ENCODE measurements around the gene DUS3L.
"Not testable (repeated sequence)": the region's sequence is repeated elsewhere in the genome, so short reads cannot be mapped to it uniquely, and the experiment has no call there.

The DUS3L gene

GRCh38 chr19:5800361-5801270, 9.7 kb upstream of the DUS3L start:
- H3K27ac ChIP-seq = no peak overlapping the region

DNA sequence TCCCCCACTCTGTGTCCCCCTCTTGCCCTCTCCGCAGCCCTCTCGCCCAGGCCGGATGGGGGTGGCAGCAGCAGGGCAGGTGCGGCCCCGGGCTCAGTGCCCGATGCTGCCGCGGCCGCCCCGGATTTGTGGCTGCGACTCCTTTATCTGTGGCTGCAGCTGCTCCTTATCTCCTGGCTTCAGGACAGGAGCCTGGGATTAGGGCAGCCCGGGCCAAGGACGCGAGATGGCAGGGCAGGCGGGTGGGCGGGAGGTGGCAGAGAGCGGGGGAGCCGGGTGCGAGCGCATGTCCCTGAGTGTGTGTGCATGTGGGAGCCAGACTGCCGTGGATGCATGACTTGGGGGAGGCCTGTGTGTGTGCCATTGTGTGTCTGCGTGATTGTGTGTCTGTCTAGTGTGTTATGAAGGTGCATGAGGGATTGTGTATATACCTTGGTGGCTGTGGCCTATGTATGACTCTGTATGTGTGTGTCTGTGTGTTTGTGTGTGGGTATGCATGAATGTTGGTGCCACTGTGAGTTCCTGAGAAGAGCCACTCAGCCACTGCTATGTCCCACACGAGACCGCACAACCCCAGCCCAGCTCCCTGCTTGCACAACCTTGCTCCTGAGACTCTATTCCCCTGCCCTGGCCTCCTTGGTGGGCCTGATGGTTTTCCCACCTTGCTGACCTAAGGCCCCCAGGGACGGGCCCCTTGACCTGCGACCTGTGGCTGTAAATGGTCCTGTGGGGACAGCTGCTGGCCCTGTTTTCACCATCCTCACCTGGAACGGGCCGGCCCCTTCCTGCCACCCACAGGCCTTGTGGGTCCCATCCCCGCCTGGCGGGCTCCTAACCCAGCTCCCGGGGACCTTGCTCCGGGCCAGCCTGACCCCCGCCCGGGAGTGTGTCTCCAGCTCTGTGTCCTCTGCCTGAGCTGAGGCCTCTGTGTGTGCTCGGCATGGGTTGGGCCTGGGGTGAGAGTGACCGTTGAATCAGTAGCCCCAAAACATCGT, 8.6 kb upstream of the DUS3L start:
- no peak overlapping the region for H3K27ac ChIP-seq
- DNase-seq (ENCODE audit: low read depth, low spot score) = no peak

More at GRCh38 chr19:5800361-5801270, 9.7 kb upstream of the DUS3L start:
- no peak for DNase-seq (ENCODE audit: low read depth, low spot score)

GRCh38 chr19:5798244-5798643, 7.3 kb upstream of the DUS3L start:
- DNase-seq (ENCODE audit: low read depth, low spot score) = no peak
- no peak overlapping the region for H3K27ac ChIP-seq

DNA sequence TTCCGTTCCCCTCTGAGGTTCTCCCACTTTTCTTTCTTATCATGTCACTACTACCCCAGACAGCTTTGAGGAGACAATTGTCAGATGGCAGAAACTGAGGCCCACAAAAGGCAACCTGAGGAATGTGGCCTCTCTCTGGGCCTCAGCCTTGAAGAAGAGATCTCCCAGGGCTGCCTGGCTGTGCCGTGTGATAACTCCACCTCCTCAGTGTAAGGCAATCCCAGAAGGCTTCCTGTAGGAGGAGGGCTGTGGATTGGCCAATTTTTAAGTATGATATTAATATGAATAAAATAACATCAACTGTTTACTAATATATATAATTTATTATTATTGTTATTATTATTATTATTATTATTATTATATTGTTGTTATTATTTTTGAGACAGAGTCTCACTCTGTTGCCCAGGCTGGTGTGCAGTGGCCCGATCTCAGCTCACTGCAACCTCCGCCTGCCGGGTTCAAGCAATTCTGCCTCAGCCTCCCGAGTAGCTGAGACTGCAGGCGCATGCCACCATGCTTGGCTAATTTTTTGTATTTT, 4.5 kb upstream of the DUS3L start:
- no peak for DNase-seq (ENCODE audit: low read depth, low spot score)

DNA sequence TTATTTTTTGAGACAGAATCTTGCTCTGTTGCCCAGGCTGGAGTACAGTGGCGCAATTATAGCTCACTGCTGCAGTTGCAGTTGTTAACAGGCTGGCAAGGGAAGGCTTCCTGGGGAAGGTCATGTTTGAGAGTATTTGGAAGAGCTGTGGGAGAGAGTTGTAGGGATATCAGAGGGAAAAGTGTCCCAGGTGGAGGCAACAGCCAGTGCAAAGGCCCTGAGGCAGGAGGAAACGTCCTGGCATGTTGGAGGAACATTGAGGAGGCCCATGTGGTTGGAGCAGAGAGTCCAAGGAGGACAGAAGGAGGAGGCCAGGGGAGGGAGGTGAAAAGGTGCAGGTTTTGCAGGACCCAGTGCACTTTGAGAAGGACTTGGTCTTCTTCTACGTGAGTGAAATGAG, 2.2 kb upstream of the DUS3L start:
- DNase-seq (ENCODE audit: low read depth, low spot score) = no peak

More for the DNA sequence above, 4.5 kb upstream of the DUS3L start:
- no peak overlapping the region for H3K27ac ChIP-seq

GRCh38 chr19:5792224-5792623, 1.3 kb upstream of the DUS3L start:
- no peak overlapping the region for H3K27ac ChIP-seq
- no peak for DNase-seq (ENCODE audit: low read depth, low spot score)

More for the DNA sequence above, 2.2 kb upstream of the DUS3L start:
- no peak overlapping the region for H3K27ac ChIP-seq

DNA sequence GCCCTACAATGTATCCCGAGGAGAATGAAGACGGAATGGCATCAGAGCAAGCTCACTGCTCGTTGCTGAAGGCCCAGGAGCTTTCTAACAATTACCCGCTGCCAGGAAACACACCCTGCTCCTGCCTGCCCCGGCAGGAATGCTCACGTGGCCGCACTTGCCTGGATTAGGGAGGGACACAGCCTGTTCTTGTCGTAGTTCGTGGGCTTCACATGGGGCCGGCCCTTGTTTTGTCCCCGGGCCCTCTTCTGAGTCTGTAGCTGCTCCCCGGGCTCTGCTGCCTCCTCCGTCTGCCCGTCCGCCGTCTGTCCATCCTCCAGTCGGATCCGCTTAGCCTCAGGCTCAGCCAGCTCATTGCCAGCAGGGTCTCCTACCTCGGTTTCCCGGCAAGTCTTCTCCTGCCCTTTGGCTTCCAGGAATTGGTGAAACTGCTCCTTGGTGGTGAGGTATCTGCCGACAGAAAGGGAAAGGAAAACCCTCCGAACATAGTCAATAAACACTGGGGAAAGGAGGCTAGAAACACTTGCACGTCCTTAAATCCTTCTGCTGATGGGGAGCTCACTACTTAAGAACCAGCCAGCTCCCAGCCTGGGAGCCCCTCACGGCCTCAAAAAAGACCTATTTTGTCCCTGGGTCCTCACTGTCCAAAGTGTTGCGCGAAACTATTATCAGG, 941 bp downstream of the DUS3L start:
- H3K27ac ChIP-seq = peak overlapping the region; percentile 93
- peak; percentile 27 for DNase-seq (ENCODE audit: low read depth, low spot score)

GRCh38 chr19:5789351-5789761, 1.6 kb downstream of the DUS3L start:
- H3K27ac ChIP-seq = peak overlapping the region; percentile 93
- DNase-seq (ENCODE audit: low read depth, low spot score) = no peak

GRCh38 chr19:5788422-5788821, 2.5 kb downstream of the DUS3L start:
- DNase-seq (ENCODE audit: low read depth, low spot score) = no peak
- no peak overlapping the region for H3K27ac ChIP-seq

GRCh38 chr19:5787409-5788182, 3.4 kb downstream of the DUS3L start:
- DNase-seq (ENCODE audit: low read depth, low spot score) = no peak
- no peak overlapping the region for H3K27ac ChIP-seq

- no peak for DNase-seq (ENCODE audit: low read depth, low spot score)
- no peak overlapping the region for H3K27ac ChIP-seq
These were observed 4.2 kb downstream of the DUS3L start for GRCh38 chr19:5786593-5787408.

- no peak overlapping the region for H3K27ac ChIP-seq
- DNase-seq (ENCODE audit: low read depth, low spot score) = no peak
These were observed 5.5 kb downstream of the DUS3L start for GRCh38 chr19:5785423-5785822.

- no peak for DNase-seq (ENCODE audit: low read depth, low spot score)
- no peak within 1 kb of the TSS for H3K27ac ChIP-seq
These were observed 6.3 kb downstream of the DUS3L start, which contains the start of gene PRR22 for GRCh38 chr19:5784581-5785147. Gene PRR22 (minus strand): TSS chr19:5784746. CDS start chr19:5784660, 86 bp downstream.

DNA sequence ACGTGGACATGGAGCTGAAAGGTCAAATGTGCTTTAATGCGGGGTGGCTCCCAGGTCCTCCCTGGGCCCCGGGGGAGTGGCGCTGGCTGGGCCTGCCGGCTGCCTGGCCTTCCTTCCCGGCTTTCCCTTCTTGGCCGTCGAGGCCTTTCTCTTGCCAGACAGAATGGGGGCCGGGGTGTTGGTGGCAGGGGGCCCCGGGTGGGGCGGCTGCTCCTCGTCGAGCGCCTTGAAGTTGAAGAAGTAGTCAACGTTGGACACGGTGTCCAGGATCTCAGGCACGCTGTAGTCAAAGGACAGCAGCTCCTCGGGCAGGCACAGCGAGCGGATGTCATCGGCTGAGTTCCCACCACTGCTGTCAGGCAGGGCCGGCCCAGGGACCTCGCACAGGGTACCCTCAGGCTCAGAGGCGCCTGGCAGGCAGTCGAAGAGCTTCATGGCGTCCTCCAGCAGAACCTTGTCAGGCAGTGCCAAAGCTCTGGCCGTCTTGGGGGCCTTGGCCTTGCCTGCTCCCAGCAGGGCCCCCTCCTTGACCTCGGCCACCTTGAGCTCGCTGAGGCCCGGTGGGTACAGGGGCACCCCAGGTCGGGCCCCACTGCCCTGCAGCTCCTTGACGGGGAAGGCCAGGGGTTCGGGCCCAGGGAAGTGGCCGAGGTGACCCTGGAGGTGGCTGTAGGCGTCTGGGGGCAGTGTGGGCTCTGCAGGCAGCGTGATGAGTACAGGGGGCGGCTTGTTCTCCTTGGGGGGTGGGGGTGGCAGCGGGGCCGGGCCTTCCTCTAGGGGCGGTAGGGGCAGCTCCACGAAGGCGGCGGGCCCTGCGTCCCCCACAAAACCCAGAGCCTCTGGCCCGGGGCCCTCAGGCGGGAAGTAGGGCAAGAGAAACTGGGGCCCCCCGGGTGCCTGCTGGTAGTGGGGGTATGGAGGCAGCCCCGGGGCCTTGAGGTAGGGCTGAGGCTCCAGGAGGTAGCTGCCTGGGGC, 7.7 kb downstream of the DUS3L start:
- H3K27ac ChIP-seq = no peak overlapping the region
- DNase-seq (ENCODE audit: low read depth, low spot score) = no peak

DNA sequence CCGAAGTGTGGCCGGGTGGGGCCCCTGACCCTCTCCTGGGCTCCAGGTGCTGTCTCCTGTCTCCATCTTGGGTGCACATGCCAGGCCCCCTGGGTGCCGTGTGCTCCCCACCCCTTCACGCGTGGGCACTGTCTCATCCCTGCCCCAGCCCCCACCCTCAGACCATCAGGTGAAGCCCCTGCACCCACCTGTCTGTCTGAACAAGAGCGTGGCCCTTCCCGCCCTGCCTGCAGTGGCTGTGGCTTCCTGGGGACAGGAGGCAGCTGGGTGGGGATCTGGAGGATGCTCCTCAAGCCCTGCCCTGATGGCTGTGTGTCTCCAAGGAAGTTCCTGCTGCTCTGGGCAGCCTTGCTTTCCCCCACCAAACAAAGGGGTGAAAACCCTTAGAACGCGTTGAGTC, 8.6 kb downstream of the DUS3L start:
- no peak for DNase-seq (ENCODE audit: low read depth, low spot score)
- no peak overlapping the region for H3K27ac ChIP-seq

- H3K27ac ChIP-seq; DNase-seq (ENCODE audit: low read depth, low spot score): not testable (repeated sequence)
These were observed 10.0 kb downstream of the DUS3L start for GRCh38 chr19:5780916-5781315.

GRCh38 chr19:5778402-5778801, 12.6 kb downstream of the DUS3L start:
- no peak for DNase-seq (ENCODE audit: low read depth, low spot score)
- H3K27ac ChIP-seq = no peak overlapping the region

All from epithelial cell of prostate (primary cell).